Endothelial cell of umbilical vein (primary cell): Measurements from ENCODE around the gene MPZL2. TPM values are rescaled to one million over a fixed set of nuclear protein-coding genes. Genes with fewer than 3 reads are reported as not detected.

Source experiments
- BruUV-seq: library from RNA; stranded (reverse); fragments of 400-500 nt; replicated peaks from 2 replicates; lab custom pipeline; 2021; lab: Mats Ljungman, UMichigan
- CTCF ChIA-PET: fragments of 300-600, 350-600 bp; sonication (Branson Sonifier 250); formaldehyde crosslinking; loops from one replicate; lab custom pipeline; 2021; ENCODE audit warnings: antibody characterized with exemption, inconsistent platforms; lab: Charles Lee
- POLR2A ChIA-PET: fragments of 300-600, 350-600 bp; sonication (Branson Sonifier 250); formaldehyde crosslinking; loops from one replicate; lab custom pipeline; 2021; ENCODE audit warnings: antibody characterized with exemption, inconsistent platforms; lab: Charles Lee
- DNase-seq: peaks from one replicate; pipeline ENCODE4 v3.0.0-alpha.2; 2011; ENCODE audit warnings: low read depth, low spot score
- FAIRE-seq: peaks from 2 replicates; lab custom pipeline; 2011; peaks lifted over from hg19 to GRCh38; lab: Jason Lieb, UNC
- H2AFZ ChIP-seq: 2 replicates; pipeline ENCODE4 v1.6.0; 2012; ENCODE audit warnings: low read depth, low read length, control low read depth, inconsistent platforms
- H3K27ac ChIP-seq: 2 replicates; pipeline ENCODE4 v1.5.1; 2011; ENCODE audit warnings: low read depth, mild to moderate bottlenecking, control low read depth, low read length, moderate library complexity; ENCODE audit not compliant: insufficient read depth
- H3K27me3 ChIP-seq, 2 experiments: 2 replicates each; pipeline versions ENCODE4 v1.6.0 to v1.6.1; 2011; ENCODE audit warnings: low read length in 2 of 2, mixed read lengths in 1 of 2; ENCODE audit not compliant: control insufficient read depth in 2 of 2, insufficient read depth in 2 of 2
- H3K36me3 ChIP-seq, 2 experiments: 2 replicates in 1 of 2; 3 replicates in 1 of 2; pipeline ENCODE4 v1.5.1; 2011; ENCODE audit warnings: low read length in 2 of 2, mild to moderate bottlenecking in 1 of 2, moderate library complexity in 1 of 2; ENCODE audit not compliant: control insufficient read depth in 2 of 2, insufficient read depth in 2 of 2; ENCODE audit errors: extremely low read depth in 1 of 2
- H3K4me1 ChIP-seq: 3 replicates; pipeline ENCODE4 v1.5.1; 2011; ENCODE audit warnings: mild to moderate bottlenecking, low read length; ENCODE audit not compliant: control insufficient read depth, insufficient read depth; ENCODE audit errors: extremely low read depth
- H3K4me2 ChIP-seq: 2 replicates; pipeline ENCODE4 v1.6.1; 2011; ENCODE audit warnings: low read length, control low read depth, mixed read lengths; ENCODE audit not compliant: insufficient read depth
- H3K4me3 ChIP-seq, 3 experiments: fragments of 200-600 bp in 1 of 3; sonication (generic), shearing (Covaris generic) in 1 of 3; replicated peaks in 1 of 3; 2 replicates each; pipeline ENCODE4 v1.5.1; 2011 to 2016; ENCODE audit warnings: control low read depth in 3 of 3, low read length in 3 of 3, mild to moderate bottlenecking in 2 of 3, inconsistent platforms in 1 of 3, low read depth in 1 of 3, moderate library complexity in 1 of 3; ENCODE audit not compliant: insufficient read depth in 1 of 3
- H3K79me2 ChIP-seq: 2 replicates; pipeline ENCODE4 v1.6.0; 2012; ENCODE audit warnings: low read length, inconsistent platforms; ENCODE audit not compliant: control insufficient read depth, insufficient read depth
- H3K9ac ChIP-seq: replicated peaks from 2 replicates; pipeline ENCODE3; 2011; ENCODE audit warnings: low read length, control low read depth; ENCODE audit not compliant: insufficient read depth; ENCODE audit errors: extremely low read depth
- H3K9me1 ChIP-seq: replicated peaks from 3 replicates; pipeline ENCODE4 v1.6.0; 2011; ENCODE audit warnings: mild to moderate bottlenecking, low read length; ENCODE audit not compliant: control insufficient read depth, insufficient read depth; ENCODE audit errors: extremely low read depth
- H3K9me3 ChIP-seq: replicated peaks from 2 replicates; pipeline ENCODE4 v1.5.1; 2012; ENCODE audit warnings: low read length, inconsistent platforms; ENCODE audit not compliant: control insufficient read depth, insufficient read depth
- H4K20me1 ChIP-seq: replicated peaks from 2 replicates; pipeline ENCODE3; 2011; ENCODE audit warnings: mild to moderate bottlenecking, low read length; ENCODE audit not compliant: control insufficient read depth, insufficient read depth; ENCODE audit errors: extremely low read depth
- EZH2 ChIP-seq: IDR thresholded peaks from 2 replicates; pipeline ENCODE4 v1.6.1; 2012; ENCODE audit warnings: borderline replicate concordance, low read depth, mild to moderate bottlenecking, moderate library complexity, low read length, inconsistent platforms; ENCODE audit not compliant: severe bottlenecking
- FOS ChIP-seq: IDR thresholded peaks from 2 replicates; pipeline ENCODE4 v1.6.1; 2011; ENCODE audit warnings: mild to moderate bottlenecking, low read length, moderate library complexity, borderline replicate concordance; ENCODE audit not compliant: insufficient read depth
- GATA2 ChIP-seq: IDR thresholded peaks from 2 replicates; pipeline ENCODE4 v1.7.0; 2011; ENCODE audit warnings: low read depth, mild to moderate bottlenecking, moderate library complexity, mixed read lengths, low read length; ENCODE audit not compliant: insufficient read length, insufficient read depth
- JUN ChIP-seq: IDR thresholded peaks from 2 replicates; pipeline ENCODE4 v1.6.1; 2011; ENCODE audit warnings: borderline replicate concordance, low read depth; ENCODE audit not compliant: insufficient read length, insufficient read depth
- MYC ChIP-seq: IDR thresholded peaks from one replicate; pipeline ENCODE4 v1.6.1; 2011; ENCODE audit warnings: mild to moderate bottlenecking, low read depth, low read length
- POLR2A ChIP-seq: IDR thresholded peaks from 2 replicates; pipeline ENCODE4 v1.6.1; 2012; ENCODE audit warnings: low read depth, mild to moderate bottlenecking, control low read depth, low read length
- POLR2AphosphoS5 ChIP-seq: IDR thresholded peaks from 2 replicates; pipeline ENCODE4 v1.6.1; 2012; ENCODE audit warnings: low read depth, mild to moderate bottlenecking, control low read depth, low read length, moderate library complexity; ENCODE audit not compliant: insufficient read depth
- dilution Hi-C: fragments of 300-500 bp; cut with MboI; formaldehyde crosslinking; loops from one replicate; pipeline ENCODE4 v1.15.0; 2019; ENCODE audit warnings: low sequenced_read_pairs; ENCODE audit not compliant: extremely low pct_ligation_motif_present
- intact Hi-C: fragments of 100-400 bp; cut with micrococcal nuclease; formaldehyde crosslinking; loops from one replicate; pipeline ENCODE4 v1.10.0; 2022
- polyA plus RNA-seq, 4 experiments: library from polyadenylated mRNA; depleted of rRNA in 3 of 4; stranded (reverse) in 3 of 4; unstranded in 1 of 4; fragments of >200 nt; gene quantifications; 2 replicates each; pipeline versions ENCODE4 v1.2.1 to v1.2.3, GENCODE V29; 2011 to 2012; ENCODE audit warnings: missing spikeins in 1 of 4
- total RNA-seq: library from RNA; stranded (reverse); gene quantifications from 2 replicates; pipeline ENCODE4 v1.2.3, GENCODE V29; 2021
- TF ChIP-seq, protein P1 (sequence below), 2 donors: IDR thresholded peaks; 1 replicate in 1 of 2; 2 replicates in 1 of 2; pipeline ENCODE4 v1.5.1; 2011; ENCODE audit warnings: low read length in 2 of 2, mild to moderate bottlenecking in 2 of 2, moderate library complexity in 2 of 2, control low read depth in 1 of 2, inconsistent platforms in 1 of 2, low read depth in 1 of 2; ENCODE audit not compliant: insufficient read depth in 1 of 2; ENCODE audit errors: extremely low read depth in 1 of 2
- TF ChIP-seq, protein P2 (sequence below): IDR thresholded peaks from 2 replicates; pipeline ENCODE4 v1.6.1; 2011; ENCODE audit not compliant: insufficient read depth, insufficient read length

MPZL2 gene
- total and polyA plus RNA-seq, 2 donors (not counting 3 experiments of a cell fraction or from before 2014, with no cell fraction given): 21.0 to 49.5 TPM

DNA sequence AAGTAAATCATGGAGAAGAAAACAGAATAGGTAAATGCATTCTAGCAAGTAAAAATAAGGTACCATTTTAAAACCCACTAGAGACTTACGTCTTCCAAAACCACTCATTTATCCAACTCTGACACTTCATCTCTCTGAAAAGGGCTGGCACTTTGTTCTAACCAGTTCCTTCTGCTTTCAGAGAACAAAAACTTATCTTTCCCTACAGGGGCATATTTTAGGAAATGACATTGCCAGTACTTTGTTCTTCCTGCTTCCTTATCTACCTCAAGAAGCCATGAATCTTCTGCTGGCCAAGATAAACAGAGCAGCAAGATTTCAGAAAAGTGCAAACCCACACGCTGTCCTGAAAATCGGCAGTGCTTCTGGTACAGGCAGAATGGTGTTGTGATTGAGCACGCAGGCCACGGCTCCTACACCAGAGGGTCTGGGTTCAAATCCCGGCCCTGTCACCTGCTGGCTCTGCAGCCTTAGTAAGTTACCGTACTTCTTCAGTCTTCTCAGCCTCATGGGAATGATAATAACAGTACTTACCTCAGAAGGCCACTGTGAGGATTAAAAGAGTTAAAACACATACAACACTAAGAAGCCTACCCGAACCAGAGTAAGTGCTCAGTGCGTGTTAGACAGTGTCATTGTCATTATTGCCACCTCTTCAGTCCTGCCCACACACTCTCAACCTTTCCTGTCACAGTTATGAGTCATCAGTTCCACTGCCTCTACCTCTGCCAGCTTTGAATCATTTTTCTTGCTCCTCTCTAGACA, 22.9 kb downstream of the MPZL2 start:
- Histone ChIP-seq H3K36me3 (no peaks in the 10 kb centered on the region), H3K27ac (peak overlapping the region; percentile 64), H3K9ac (peak overlapping the region; percentile 11), H3K79me2 (no peaks in the 10 kb centered on the region), H3K9me1 (no peaks in the 10 kb centered on the region), H3K4me3 (peak overlapping the region in 1 of 3 experiments; percentile 4), H3K27me3 (no peaks in the 10 kb centered on the region), H2AFZ (no peak overlapping the region), H4K20me1 (no peaks in the 10 kb centered on the region), H3K9me3 (no peaks in the 10 kb centered on the region), H3K4me2 (peak overlapping the region; percentile 35), H3K4me1 (peaks cover 45% of the 10 kb centered on the region)
- intact Hi-C loops: loop anchor here (1.0 kb wide), 4 partner anchors 12 to 35 kb away; partner anchors contain the start of gene MPZL2
- ChIA-PET POLR2A (interaction anchor here (0.6 kb wide), 1 partner anchor 188 kb away, joined by 4 read pairs; no protein-coding TSS in a partner anchor), CTCF (interaction anchor here (0.7 to 3.5 kb wide), 8 partner anchors 10 to 70 kb away, joined by 3 to 18 read pairs (median 5); partner anchors contain the start of gene MPZL3)
- TF ChIP-seq GATA2 (peak; percentile 98), JUN (peak; percentile 91), POLR2AphosphoS5 (peak; percentile 92), MYC (no peak), EZH2 (no peak), FOS (peak; percentile 72), POLR2A (peak; percentile 78)
- TF ChIP-seq, protein P1, sequence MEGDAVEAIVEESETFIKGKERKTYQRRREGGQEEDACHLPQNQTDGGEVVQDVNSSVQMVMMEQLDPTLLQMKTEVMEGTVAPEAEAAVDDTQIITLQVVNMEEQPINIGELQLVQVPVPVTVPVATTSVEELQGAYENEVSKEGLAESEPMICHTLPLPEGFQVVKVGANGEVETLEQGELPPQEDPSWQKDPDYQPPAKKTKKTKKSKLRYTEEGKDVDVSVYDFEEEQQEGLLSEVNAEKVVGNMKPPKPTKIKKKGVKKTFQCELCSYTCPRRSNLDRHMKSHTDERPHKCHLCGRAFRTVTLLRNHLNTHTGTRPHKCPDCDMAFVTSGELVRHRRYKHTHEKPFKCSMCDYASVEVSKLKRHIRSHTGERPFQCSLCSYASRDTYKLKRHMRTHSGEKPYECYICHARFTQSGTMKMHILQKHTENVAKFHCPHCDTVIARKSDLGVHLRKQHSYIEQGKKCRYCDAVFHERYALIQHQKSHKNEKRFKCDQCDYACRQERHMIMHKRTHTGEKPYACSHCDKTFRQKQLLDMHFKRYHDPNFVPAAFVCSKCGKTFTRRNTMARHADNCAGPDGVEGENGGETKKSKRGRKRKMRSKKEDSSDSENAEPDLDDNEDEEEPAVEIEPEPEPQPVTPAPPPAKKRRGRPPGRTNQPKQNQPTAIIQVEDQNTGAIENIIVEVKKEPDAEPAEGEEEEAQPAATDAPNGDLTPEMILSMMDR (IDR thresholded peaks at IDR 0.05; ENCODE audit: extremely low read depth in 1 of 2, insufficient read depth in 1 of 2, low read depth in 1 of 2, low read length in 2 of 2): no peak
- TF ChIP-seq, protein P2, sequence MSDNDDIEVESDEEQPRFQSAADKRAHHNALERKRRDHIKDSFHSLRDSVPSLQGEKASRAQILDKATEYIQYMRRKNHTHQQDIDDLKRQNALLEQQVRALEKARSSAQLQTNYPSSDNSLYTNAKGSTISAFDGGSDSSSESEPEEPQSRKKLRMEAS: no peak
- dilution Hi-C loops: no loop called here
- FAIRE-seq (peak; percentile 90), DNase-seq (peak; percentile 93)
- BruUV-seq: TSS peak; percentile 82
